RWPE2 (cell line): Measurements from ENCODE around the gene KNCN.
A peak's percentile ranks its signal among the peaks of the same experiment; 100 is the strongest.

Experiments used
- ATAC-seq: fragments of 200-7000 bp; cut with Tn5 transposase; 3 replicates; pipeline ENCODE4 v1.9.1; 2021; ENCODE audit warnings: low read depth
- DNase-seq: peaks from one replicate; pipeline ENCODE4 v3.0.0-alpha.2; 2020; ENCODE audit warnings: low spot score
- H3K27ac ChIP-seq: fragments of 450-650 bp; 2 replicates; pipeline ENCODE4 v1.5.1; 2017; ENCODE audit warnings: mild to moderate bottlenecking; ENCODE audit not compliant: poor library complexity, severe bottlenecking
- H3K27me3 ChIP-seq: fragments of 250-450 bp; sonication (Bioruptor Pico); 2 replicates; pipeline ENCODE4 v1.5.1; 2021; ENCODE audit warnings: mild to moderate bottlenecking, moderate library complexity; ENCODE audit not compliant: insufficient read depth, poor library complexity, severe bottlenecking
- H3K36me3 ChIP-seq: fragments of 250-450 bp; sonication (Bioruptor Pico); 2 replicates; pipeline ENCODE4 v1.5.1; 2020; ENCODE audit warnings: low read depth, mild to moderate bottlenecking, moderate library complexity
- H3K4me1 ChIP-seq: fragments of 250-450 bp; sonication (Bioruptor Pico); 2 replicates; pipeline ENCODE4 v1.5.1; 2021; ENCODE audit warnings: mild to moderate bottlenecking, moderate library complexity; ENCODE audit not compliant: insufficient read depth, poor library complexity, severe bottlenecking
- H3K4me3 ChIP-seq: fragments of 250-450 bp; sonication (Bioruptor Pico); 2 replicates; pipeline ENCODE4 v1.5.1; 2021; ENCODE audit warnings: mild to moderate bottlenecking, moderate library complexity; ENCODE audit not compliant: severe bottlenecking
- H3K9me3 ChIP-seq: fragments of 250-450 bp; sonication (Bioruptor Pico); 2 replicates; pipeline ENCODE4 v1.5.1; 2021; ENCODE audit warnings: mild to moderate bottlenecking, moderate library complexity; ENCODE audit not compliant: severe bottlenecking
- CTCF ChIP-seq: fragments of 450-650 bp; IDR thresholded peaks from one replicate; pipeline ENCODE4 v1.5.1; 2017; ENCODE audit warnings: mild to moderate bottlenecking, moderate library complexity; ENCODE audit not compliant: poor library complexity, severe bottlenecking

The KNCN gene

GRCh38 chr1:46522184-46522968 is 29.1 kb downstream of the KNCN start:
- ATAC-seq (no peak), DNase-seq (no peak)
- Histone ChIP-seq H3K4me3 (no peak overlapping the region), H3K27me3 (no peaks in the 10 kb centered on the region), H3K4me1 (peaks cover 23% of the 10 kb centered on the region), H3K36me3 (no peaks in the 10 kb centered on the region), H3K9me3 (no peaks in the 10 kb centered on the region), H3K27ac (no peak overlapping the region)
- TF ChIP-seq CTCF = no peak

GRCh38 chr1:46521414-46521813 is 30.0 kb downstream of the KNCN start:
- H3K27me3 ChIP-seq = no peaks in the 10 kb centered on the region
- TF ChIP-seq CTCF = no peak

GRCh38 chr1:46520063-46520911 is 31.2 kb downstream of the KNCN start:
- H3K27me3 ChIP-seq = no peaks in the 10 kb centered on the region
- no peak overlapping the region for H3K4me3 ChIP-seq
- H3K4me1 ChIP-seq = peaks cover 23% of the 10 kb centered on the region
- no peaks in the 10 kb centered on the region for H3K36me3 ChIP-seq
- DNase-seq (no peak), ATAC-seq (peak; percentile 78)
- TF ChIP-seq CTCF = no peak
- no peaks in the 10 kb centered on the region for H3K9me3 ChIP-seq
- H3K27ac ChIP-seq = peak overlapping the region; percentile 26

More at GRCh38 chr1:46521414-46521813, 30.0 kb downstream of the KNCN start:
- Histone ChIP-seq H3K36me3 (no peaks in the 10 kb centered on the region), H3K4me3 (no peak overlapping the region), H3K27ac (peak overlapping the region; percentile 26), H3K4me1 (peaks cover 23% of the 10 kb centered on the region), H3K9me3 (no peaks in the 10 kb centered on the region)
- no peak for ATAC-seq
- no peak for DNase-seq

- ATAC-seq (no peak), DNase-seq (no peak)
- Histone ChIP-seq H3K27ac (no peak overlapping the region), H3K4me1 (peaks cover 23% of the 10 kb centered on the region), H3K9me3 (no peaks in the 10 kb centered on the region), H3K27me3 (no peaks in the 10 kb centered on the region), H3K36me3 (no peaks in the 10 kb centered on the region), H3K4me3 (no peak overlapping the region)
- TF ChIP-seq CTCF = no peak
Observed at GRCh38 chr1:46519209-46519608, 32.2 kb downstream of the KNCN start.
